GM18519 (cell line): ENCODE results near the gene RING1.

ENCODE experiments used
- ATAC-seq: cut with Tn5 transposase; IDR thresholded peaks from one replicate; pipeline ENCODE4 v1.9.1; 2021; ENCODE audit warnings: mild to moderate bottlenecking, moderate library complexity; ENCODE audit not compliant: unreplicated experiment, low FRiP score

Gene RING1

DNA sequence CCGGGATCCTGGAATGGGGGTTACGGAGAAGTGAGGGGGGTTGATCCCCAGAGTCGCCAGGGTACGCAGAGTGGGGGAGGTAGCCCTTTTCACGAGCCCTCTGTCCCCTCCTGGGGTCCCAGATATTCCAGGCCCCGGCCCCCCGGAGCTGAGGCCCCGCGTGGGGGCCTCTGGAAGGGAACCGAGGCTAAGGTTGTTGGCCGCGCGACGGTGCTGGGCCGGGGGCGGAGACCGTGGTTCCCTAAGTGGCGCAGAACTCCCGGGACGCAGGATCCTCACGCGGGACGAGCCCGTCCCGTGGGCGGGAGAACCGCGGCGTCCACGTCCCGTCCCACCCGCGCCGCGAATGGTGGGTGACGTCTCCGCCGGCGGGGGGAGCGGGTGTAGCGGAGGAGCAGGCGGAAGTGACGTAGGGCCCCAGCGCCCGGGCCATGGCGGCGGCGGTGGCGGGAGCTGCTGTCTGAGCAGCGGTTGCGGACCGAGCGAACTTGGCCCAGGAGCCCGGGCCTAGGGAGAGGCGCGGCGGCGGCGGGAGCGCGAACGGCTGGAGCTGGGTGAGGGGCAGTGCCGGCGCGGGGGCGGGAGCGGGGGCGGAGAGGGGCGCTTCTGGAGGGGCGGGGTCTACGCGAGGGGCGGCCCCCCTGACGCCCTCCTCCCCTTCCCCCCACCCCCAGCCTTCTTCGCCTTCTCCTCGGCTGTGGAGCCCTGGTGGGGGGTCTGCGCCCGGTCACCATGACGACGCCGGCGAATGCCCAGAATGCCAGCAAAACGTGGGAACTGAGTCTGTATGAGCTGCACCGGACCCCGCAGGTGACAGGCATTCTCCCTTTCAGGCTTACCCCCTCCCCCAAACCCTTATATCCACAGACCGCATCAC is at the start of gene RING1:
TSS of gene RING1 (plus strand) at position 410 of the 877 bp plus-strand sequence. CDS start at position 733, 323 bp downstream.
- no peak for ATAC-seq

DNA sequence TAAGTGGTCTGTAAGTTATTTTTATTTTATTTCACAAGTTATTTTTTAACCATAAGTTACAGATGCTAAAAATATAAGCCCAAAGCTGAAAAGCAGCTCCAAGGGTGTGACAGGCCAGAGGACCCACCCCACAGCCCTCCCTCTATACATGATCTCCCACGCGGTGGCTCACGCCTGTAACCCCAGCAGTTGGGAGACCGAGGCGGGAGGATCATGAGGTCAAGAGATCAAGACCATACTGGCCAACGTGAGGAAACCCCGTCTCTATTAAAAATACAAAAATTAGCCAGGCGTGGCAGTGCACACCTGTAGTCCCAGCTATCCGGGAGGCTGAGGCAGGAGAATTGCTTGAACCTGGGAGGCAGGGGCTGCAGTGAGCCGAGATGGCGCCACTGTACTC is 48.2 kb upstream of the RING1 start:
- ATAC-seq: no peak

DNA sequence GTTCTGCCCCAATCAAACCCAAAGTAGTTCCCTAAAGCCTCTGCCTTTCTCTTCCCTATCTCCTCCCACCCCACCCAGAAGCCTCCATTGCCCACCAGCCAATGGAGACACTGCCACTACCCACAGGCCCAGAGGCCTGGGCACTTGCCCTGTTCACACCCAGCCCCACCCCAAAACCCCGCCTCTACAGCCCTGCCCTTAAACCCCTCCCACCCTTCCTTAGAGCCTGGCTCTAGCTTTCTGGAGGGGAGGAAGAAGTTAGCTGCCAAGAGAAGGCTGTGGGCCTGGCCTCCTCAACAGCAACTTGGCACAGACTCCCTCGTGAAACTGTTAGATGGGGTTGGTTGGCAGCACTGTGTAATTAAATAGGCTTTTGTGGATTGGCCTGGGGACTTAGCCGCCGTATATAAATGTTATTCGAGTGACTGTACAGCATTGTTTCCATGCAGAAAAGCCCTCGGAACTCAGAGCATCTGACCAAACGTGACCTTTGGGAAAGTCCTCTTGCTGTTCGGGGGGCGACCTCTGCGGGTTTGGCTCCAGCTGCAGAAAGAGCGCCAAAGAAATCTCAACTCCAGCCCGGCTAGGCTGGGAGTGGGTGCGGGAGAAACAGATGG is 47.5 kb upstream of the RING1 start:
- ATAC-seq: no peak

DNA sequence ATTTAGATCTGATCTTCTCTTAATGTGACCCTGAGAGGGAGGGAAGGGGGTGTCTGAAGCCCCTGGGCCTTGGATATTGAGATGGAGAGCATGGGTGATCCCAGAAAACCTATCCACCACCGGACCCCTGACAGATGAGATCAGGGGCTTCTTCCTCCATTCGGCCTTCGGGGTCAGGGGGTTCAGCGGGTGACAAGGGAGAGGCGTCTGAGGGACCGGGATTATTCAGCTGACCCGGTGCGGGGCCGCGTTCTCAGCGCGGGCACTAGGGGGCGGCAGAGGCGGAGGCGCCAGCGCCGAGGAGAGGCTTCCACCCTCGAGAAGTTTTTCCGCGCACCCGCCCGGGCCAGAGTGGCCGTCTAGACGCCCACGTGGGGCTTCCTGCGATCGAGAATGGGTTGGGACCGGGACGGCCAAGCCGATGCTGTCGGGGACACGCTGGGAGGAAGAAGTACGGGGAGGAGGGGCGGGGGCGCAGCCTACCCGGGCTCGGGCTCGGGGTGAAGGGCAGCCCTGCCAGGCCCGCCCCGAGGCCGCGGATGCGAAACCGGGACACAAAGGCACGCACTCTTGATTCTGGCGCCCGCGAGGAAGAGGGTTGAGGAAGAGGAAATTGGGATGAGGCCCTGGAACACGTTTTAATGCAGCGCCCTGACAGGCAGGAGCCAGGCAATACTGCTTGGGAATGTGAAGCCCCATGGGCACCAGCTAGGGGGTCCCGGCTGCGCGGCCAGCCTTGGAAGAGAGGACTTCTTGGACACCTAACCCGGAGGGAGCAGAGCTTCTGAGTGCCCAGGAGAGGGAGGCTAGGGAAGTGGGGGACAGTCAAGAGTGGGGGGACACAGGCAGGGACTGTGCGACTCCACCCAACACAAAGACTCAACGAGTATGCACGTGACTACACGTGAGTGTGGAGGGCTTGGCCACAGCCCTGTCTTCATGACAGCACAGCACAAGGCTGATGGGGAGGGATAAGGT is 46.7 kb upstream of the RING1 start:
- ATAC-seq: no peak

DNA sequence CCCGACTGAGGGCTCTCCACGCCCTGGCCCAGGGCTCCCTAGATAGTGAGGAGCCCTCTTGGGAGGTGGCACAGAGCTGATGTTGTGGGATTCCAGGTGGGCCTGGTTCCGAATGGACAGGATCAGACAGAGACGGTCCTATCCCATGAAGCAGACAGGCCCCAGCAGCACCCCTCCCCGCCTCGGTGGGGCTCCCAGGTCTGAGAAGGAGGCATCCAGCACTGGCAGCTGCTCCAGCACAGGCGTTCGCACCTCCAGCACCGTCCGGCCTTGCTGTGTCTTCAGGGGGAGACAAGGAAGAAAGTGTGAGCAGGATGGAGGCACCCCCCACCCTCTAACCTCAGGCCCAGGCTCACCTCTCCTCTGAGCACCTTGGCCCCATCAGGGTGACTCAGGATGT is 44.8 kb upstream of the RING1 start:
- no peak for ATAC-seq

DNA sequence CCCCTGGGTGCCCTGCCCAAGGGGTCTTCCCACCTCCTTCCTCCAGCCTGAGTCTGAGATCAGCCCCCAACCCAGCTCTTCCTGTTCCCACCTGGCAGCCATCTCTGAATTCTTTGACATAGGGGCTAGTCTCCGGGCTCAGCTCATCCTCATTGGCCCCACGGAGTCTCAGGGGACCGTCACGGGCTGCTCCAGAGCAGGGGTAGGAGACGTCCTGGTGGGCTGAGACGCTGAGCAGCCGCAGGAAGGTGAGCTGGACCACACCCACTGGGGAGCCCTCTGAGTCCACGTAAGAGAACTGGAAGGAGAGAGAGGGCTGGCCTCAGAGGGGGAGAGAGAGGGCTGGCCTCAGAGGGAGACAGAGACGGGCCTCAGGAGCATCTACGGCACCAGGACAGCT is 44.1 kb upstream of the RING1 start:
- no peak for ATAC-seq

DNA sequence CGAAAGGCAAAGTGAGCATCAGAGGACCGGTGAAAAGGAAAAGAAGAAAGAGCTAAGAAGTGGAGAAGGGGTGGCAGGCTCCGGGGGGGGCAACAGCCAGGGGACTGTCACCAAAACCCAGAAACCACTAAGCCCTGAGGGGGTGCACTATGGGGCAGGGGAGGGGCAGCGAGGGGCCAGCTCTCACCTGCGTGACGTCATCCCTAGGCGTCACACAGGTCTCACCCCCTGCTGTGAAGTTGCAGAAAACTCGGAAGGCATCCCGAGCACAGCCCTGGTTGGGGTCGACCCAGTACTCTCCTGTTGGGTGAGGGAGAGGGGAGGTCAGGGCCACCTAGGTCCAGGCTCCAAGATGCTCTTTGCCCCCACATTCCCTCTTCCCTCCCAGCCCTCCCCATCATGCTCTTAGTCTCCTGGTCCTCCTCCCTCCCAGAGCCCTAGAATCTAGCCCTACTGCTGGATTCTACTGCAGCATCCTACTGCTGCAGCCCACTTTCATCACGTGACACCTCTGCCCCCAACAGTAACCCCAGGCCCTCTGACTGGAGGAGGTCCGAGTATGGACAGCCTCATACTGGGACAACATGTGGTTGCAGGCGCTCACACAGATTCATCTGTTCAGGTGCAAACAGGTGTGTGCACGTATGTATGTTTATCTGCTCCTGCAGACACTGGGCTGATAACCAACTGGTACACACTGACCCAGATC is 43.5 kb upstream of the RING1 start:
- no peak for ATAC-seq

DNA sequence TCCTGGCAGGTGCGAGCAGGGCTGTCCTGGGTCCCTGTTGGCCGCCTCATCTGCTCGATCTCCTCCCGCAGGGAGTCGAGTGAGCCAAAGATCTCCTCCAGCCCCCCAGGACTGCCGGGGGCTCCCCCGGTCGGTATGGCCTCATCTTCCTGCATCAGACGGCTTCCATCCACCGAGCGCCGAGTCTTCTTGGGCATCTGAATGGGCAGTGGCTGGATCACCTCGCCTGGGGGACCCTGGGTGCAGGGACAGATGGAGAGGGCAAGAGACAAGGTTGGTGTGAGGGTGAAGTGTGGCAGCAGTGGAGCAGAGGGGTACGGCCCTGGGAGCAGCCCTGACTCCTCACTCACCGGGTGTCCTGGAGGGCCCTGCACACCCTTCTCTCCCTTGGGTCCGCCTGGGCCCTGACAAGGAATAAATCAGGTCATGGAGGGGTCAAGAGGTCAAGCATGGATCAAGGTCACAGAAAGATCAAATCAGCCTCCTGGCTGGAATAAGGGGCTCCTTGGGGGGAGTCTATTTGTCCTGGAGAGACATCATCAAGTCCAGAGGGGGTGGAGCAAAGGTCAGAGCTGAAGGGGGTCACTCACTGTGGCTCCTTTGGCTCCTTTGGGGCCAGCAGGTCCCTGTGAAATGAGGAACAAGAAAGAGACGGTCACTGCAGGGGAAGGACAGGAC is 42.6 kb upstream of the RING1 start:
- no peak for ATAC-seq

DNA sequence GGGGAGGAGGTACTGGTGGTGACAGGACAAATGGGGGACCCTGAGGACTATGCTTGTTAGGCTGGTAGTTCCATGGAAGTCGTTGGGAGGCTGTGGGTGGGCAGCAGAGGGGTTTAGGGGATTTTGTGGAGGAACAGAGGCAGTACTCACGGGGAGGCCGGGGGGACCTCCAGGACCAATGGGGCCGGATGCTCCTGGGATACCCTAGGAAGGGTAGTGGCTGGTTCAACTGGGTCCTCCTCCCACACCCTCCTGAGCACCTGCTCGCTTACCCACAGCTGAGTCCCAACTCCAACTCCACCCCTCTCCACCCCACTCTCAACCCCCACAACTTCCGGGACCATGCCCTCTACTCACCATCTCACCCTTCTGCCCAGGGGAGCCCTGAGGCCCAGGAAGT is 41.9 kb upstream of the RING1 start:
- no peak for ATAC-seq

DNA sequence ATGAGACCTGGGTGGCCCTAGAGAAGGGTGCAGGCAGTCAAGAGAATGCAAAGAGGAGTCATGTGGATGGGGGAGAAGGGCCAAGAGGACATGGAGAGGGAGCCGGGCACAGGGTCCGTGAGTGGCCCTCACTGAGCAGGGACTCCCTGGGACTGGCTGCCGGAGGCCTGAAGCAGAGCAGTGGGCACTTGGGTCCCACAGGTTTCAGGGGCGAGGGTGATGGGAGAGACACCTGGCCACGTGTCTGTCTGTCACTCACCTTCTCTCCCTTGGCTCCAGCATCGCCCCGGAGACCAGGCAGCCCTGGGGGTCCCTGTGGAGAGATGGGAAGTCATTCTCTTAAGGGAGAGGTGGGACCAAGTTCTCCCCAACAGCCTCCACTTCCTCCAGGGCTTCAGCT is 41.5 kb upstream of the RING1 start:
- no peak for ATAC-seq

DNA sequence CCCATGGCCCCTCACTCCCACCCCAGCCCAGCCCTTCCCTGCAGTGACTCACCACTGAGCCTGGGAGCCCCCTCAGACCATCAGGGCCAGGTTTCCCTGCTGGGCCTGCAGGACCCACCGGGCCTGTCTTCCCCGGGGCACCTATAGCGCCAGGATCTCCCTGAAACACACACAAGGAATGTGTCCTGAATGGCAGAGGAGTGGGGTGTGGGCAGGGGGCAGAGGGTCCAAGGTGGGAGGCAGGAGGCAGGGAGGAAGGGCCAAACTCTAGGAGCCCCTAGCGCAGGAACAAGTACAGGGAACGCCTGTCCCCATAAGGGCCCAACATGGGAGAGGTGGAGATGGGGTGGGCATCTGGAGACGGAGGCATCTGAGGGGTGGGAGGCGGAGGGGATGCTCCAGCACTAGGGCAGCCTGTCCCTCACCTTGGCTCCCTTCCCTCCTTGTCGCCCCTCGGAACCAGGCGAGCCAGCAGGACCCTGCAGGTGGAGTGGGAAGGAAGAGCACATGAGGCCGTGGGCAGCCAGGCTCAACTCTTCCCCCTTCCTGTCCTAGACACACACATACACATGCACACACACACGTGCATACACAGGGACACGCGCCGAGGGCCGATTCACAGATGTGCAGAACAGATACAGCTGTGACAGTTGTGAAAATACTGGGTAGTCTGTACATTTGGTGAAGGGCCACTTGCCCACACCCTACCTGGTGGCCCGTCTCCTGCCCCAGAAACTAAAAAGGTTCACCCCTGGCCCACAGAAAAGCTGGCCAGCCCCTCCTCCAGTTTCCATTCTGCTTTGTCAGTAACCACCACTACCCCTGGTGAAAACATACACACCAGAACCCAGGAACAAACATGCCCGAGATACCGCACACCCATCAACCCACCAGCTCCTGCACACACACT is 40.7 kb upstream of the RING1 start:
- no peak for ATAC-seq

DNA sequence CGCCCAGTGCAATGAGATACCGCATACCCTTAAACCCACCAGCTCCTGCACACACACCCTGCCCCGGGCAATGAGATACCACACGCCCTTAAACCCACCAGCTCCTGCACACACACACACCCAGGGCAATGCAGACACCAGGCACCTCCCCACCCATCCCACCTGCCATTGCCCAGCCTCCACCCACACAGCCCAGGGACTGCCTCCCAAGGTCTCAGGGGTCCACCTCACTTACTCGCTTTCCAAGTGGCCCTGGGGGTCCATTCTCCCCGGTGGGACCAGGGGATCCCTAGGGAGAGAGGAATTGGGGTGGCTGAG is 40.1 kb upstream of the RING1 start:
- ATAC-seq: no peak

DNA sequence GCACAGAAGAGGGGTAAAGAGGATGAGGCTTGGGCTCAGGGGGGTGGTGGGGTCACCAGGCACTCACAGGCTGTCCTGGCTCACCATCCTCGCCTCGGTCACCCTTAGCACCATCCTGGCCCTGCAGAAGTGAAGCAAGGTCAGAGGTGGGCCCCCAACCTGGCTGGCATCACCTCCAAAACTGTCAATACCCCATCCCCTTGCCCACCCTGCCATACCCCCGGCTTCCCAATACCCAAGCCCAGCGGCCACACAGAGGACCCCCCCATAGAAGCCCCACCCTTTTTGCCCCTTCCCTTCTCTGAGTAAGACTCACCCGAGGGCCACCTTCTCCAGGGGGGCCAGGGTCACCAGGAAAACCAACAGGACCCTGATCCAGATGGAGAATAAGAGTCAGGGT is 39.7 kb upstream of the RING1 start:
- no peak for ATAC-seq

DNA sequence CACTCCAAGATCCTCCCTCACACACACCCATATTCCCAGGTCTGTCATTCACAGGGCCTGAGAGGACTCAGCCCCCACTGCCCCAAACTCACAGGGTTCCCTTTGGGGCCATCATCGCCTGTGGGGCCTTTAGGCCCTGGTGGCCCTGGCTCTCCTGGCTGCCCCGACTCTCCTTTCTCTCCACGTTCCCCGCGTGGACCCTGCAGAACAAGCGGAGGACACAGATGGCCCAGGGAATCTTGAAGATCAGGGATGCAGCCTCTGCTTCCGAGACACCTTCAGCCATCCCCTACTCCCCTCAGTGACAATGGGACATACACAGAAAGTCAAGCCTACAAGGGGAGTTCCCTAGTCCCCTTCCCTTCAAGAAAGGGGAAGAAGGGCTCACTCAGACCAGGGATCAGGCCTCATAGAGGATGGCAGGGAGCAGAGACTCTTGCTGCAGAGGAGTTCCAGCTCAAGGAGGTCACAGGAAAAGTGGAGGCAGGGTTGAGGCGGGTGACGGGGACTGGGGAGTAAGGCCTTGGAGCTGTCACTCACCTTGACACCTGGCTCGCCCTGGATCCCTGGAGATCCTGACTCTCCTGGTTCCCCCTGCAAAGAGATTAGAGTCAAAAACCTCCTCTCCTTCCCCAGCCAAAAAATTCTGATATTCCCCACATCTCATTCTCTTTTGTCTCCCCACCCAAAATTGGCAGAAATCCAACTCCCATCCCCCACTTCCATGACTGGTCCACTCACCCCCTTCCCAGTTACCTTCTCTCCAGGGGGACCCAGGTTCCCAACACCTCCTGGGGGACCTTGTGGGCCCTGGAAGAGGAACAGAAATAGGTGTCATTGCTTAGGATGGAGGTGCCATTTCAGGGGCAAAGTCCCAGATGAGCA is 38.8 kb upstream of the RING1 start:
- no peak for ATAC-seq

DNA sequence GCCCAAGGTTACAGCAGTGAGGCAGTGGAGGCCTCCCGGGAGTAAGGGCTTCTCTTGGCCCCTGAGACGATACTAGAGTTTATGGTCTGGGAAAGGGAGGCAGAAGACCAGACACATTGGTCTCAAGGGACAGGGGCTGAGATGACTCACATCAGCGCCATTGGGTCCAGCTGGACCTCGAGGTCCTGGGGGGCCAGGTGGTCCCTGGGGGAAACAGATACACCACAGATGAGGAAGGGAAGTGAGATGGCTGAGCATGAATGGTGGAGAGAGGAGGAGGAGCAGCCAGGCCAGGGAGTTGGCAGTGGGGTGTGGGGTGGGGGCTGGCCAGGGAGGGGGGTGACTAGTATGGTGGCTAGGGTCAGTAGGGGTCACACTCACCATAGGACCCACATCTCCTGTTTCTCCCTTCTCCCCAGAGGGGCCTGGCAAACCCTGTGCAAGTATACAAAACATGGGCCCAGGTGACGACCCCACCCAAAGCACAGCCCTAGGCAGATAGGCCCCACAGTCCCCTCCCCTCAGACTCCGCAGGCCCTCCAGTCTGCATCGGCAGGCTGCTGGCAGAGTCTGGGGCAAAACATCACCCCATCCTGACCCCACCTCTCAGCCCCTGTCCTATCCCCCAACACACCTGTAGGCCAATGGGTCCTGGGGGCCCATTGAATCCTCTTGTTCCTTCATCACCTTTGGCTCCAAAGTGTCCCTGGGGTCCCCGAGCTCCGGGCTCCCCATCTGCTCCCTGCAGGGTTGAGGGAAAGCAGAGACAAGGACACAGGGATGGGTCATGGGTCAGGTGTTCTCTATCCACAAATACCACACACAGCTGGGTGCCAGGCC is 37.9 kb upstream of the RING1 start:
- ATAC-seq: no peak

DNA sequence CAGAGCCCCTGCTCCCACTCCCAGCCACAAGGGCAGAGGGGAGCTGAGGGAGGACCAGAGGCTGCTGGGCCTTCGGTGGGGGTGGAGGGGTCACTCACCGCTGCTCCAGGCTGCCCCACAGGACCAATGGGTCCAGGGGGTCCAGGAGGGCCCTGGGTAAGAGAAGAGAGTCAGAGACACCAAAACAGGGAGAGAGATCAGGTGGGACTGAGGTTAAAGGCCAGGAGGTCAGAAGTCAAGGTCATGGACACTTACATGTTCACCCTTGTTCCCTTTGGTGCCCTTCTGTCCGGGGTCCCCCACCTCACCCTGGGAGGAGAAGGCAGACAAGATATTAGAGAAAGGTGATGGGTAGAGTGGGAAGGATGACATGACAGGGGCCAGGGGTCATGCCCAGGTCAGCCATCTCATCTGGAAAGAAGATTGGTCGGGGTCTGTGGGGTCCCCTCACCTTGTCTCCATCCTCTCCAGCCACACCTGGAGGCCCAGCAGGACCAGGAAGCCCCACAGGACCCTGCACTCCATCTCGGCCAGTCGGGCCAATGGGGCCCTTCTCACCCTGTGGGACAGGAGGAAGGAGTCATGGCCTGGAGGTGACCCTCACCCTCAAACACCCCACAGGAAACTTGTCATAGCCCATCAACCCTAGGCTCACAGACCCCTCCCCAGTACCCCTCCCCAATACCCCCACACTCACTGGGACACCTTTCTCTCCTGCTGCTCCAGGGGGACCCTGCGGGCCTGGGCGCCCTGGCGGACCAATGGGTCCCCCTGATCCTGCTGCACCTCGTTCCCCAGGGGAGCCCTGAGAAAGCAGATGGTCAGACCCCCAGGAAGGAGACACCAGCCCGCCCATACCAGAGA is 37.1 kb upstream of the RING1 start:
- no peak for ATAC-seq
